SK-N-MC (cell line): ENCODE results near the gene TEKT5.

ENCODE experiments used
- EZH2 ChIP-seq: fragments of 200-600 bp; sonication (generic); IDR thresholded peaks from one replicate; pipeline ENCODE4 v1.6.1; 2017; ENCODE audit warnings: antibody characterized with exemption
- FOXP2 ChIP-seq: optimal IDR thresholded peaks from 2 replicates; pipeline ENCODE3; 2011; ENCODE audit warnings: mild to moderate bottlenecking, moderate library complexity; ENCODE audit not compliant: insufficient read depth; ENCODE audit errors: extremely low read length, control extremely low read depth
- POLR2AphosphoS5 ChIP-seq: IDR thresholded peaks from 2 replicates; pipeline ENCODE4 v1.6.1; 2012; ENCODE audit warnings: mild to moderate bottlenecking, low read depth, low read length, borderline replicate concordance

DNA sequence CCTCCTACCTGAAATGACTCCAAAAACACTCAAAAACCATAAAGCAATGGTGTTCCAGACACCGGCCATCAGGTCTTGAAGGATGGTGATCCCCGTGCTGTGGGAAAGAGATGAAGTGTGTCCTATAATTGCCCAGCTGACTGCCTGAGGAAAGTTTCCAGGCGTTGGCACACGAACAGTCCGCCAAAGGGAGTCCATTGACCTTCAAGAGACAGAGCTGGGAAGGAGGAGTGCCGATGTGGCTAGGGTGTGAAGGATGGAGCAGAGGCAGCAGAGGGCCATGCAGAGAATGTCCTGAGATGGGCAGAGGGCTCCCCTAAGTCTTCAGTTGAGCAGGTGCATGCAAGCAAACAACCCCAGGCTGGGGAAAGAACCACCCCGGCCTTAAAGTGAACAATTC is 37.1 kb upstream of the TEKT5 start:
- no peak for TF ChIP-seq POLR2AphosphoS5
- no peak for TF ChIP-seq EZH2
- TF ChIP-seq FOXP2: no peak
